GM18508 (cell line): ENCODE data around the gene EIF1AX.
"Not testable (repeated sequence)": the region's sequence is repeated elsewhere in the genome, so short reads cannot be mapped to it uniquely, and the experiment has no call there.

Experiments
- ATAC-seq: cut with Tn5 transposase; IDR thresholded peaks from one replicate; pipeline ENCODE4 v1.9.1; 2021; ENCODE audit warnings: moderate number of reproducible peaks; ENCODE audit not compliant: insufficient read depth, unreplicated experiment

EIF1AX gene, protein sequence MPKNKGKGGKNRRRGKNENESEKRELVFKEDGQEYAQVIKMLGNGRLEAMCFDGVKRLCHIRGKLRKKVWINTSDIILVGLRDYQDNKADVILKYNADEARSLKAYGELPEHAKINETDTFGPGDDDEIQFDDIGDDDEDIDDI

DNA sequence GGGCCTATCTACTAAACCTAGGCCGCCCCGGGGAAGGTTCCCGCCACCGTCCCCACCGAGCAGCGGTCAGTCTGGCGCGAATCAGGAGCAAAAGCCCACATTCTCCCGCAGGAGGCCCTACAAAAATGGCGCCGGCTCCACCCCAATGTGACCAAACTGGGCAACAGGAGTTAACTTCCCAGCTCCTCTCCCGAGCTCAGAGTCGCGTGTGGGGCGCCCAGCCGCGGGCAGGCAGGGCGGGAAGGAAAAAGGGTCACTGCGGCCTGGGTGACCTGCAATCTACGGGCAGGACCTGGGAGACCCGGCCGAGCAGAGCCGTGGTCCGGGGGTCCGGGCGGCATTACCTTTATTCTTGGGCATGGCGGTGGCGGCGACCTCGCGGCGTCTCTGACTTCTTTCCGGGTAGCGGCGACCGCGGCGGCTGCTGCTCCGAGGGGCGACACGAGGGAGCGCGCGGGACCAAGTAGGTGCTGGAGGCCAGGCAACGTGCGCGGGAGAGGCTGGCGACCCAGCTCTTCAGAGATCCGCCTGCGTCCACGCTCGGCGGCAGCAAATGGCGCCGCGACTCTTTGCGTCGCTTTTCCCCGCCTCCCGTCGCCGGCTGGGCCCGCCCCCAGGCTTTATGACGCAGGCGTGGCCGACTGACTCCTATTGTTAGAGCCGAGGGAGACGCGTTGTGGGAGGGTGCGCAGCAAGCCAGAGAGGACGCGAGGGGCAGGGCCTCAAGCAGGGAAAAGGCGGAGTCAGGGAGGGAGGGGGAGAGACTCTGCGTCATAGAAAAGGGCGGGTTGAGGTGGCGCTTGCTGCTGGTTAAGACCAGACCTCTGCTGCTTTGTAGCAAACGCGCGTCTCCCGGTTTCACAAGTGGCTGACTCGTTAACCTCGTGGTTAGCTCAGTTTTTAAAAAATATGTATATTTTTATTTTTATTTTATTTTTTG is at the start of gene EIF1AX:
Gene EIF1AX, minus strand, starts transcription at position 558 of the 940 bp plus-strand sequence. Its CDS starts 198 bp downstream, at position 360.
- peak; percentile 98 for ATAC-seq

DNA sequence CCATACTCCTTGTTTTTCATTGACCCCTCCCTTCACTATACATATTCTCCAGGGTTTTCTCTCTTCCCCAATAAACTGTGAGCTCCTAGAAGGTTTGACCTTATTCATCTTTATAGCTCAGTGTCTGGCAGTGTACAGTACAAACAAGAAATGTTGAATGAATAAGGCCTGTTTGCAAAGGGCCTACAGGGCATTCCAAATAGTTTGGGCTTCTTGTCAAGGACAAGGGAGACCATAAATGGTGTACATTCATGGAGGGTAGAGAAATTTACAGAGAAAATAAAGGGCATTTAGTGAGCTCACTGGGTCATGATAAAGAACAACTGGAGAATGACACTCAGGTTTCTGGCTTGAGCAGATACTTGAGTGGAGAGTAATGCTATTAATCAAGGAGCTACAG is 47.5 kb upstream of the EIF1AX start:
- no peak for ATAC-seq

DNA sequence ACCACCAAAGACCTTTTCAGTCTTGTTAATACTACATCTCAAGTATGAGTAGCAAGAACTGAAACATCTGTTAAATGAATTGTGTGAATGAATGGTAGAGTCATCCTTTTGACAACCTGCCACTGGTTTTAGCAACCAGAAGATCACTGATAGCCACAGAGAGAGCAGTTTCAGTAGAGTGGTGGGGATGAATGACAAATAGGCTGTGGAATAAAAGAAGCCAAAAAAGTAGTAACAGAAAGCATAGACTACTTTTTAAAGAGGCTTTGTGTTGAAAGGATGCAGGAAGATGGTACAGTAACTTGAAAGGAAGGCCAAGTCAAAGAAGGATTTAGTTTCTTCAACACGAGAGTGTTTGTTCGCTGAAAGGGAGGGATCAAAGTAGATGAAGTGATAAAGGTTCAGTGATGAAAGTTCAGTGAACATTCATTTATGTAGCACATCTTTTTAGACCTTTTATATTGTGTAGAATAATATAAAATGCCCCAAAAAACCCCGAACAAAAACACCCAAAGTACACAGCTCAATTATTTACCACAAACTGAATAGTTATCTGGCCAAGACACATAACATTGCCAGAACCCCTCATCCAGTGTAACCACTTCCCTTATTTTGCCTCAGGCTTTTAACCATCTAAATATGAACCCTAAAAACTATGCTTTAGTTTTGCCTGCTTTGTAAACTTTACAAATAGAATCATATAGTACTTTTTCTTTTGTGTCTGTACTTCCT is 40.1 kb upstream of the EIF1AX start:
- ATAC-seq, result no peak

DNA sequence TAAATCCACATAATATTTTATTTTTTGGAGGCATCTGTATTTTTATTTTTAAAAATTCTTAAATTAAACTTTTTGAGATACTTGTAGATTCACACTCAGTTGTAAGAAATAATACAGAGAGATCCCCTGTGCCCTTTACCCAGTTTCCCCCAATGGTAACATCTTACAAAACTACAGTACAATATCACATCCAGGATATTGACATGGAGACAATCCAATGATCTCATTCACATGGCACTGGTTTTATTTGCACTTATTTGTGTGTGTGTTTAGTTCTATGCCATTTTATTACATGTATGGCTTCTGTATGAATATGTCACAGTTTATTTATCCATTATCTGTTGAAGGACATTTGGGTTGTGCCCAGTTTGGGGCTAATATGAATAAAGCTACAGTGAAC is 35.5 kb upstream of the EIF1AX start:
- no peak for ATAC-seq

DNA sequence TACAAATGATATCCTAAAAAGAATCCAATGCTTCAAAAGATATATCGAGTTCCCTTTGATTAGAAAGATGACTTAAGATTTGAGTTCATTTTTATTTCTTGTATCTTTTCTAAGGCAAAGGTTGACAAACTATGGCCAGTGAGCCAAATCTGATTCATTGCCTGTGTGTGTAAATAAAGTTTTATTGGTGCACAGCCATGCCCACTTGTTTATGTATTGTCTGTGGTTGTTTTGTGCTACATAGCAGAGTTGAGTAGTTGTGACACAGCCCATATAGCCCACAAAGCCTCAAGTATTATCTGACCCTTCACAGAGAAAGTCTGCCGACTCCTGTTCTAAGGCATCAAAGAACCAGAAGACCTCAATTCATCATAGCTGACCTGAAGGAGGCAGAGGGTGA is 32.2 kb upstream of the EIF1AX start:
- no peak for ATAC-seq

DNA sequence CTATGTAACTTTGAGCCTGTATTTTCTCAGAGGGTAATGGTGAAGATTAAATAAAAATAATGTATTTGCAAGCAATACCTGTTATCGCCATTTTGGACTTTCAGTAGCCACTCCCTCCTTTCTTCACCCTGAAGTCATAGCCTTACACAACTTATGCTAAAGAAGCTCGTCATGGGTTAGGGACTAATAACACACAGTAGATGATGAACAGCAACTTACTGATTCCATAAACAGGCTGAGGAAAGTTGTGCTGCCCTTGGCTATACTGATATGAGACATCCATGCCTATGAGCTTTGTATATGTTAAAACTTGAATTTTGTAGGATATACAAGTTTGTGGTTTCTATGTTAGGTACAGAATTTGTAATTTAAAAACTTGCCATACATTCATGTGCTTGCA is 31.7 kb upstream of the EIF1AX start:
- ATAC-seq, result no peak

DNA sequence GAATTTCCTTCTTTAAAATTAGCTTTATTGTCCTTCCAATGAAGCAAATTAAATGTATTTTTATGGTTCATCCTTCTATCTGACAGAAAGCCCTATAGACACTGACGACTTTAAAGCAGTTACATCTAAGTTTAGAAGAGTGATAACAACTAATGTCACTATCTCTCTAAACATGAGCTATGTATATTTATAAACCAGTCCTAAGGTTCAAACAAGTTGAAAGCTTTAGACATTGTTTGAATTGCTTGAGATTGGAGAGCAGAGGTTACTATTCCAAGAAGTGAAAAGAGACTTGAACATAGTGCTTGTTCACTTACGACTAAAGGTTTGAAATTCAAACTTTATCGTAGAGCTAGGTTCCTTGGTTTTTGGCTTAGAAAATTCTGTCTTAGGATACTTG is 30.2 kb upstream of the EIF1AX start:
- no peak for ATAC-seq

DNA sequence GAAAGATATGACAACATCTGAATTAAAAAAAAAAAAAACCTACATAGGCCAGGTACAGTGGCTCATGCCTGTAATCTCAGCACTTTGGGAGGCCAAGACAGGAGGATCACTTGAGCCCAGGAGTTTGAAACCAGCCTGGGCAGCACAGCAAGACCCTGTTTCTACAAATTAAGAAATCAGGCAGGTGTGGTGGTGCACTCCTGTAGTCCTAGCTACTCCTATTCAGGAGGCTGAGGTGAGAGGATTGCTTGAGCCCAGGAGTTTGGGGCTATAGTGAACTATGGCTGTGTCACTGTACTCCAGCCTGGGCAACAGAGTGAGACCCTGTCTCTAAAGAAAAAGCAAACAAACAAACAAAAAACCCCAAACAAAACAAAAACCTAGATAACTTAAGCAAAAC is 20.9 kb upstream of the EIF1AX start:
- not testable (repeated sequence) for ATAC-seq

DNA sequence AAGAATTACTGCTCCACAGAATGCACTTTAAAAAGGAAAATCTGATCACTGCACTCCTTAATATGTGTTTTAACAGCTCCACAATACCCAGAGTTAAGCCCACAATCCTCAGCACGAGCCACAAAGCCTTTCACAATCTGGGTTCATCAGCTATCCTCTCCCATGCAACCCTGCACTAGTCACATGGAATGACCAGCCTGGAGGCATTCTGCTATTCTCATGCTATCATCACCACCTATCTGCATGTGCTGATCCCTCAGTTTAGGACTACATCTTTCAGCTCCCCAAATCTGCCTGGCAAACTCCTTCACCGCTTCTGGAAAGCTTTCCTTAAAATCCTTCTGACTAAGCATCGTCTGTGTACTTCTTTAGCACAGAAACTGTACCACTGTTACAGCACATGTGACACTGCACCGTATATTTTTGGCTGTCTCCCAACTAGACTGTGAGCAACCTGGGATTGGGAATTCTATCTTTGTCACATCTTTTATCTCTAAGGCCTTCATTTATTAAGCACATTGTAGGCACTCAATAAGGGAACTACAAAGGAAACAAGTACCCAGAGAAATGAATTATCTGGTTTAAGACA is 18.3 kb upstream of the EIF1AX start:
- no peak for ATAC-seq

DNA sequence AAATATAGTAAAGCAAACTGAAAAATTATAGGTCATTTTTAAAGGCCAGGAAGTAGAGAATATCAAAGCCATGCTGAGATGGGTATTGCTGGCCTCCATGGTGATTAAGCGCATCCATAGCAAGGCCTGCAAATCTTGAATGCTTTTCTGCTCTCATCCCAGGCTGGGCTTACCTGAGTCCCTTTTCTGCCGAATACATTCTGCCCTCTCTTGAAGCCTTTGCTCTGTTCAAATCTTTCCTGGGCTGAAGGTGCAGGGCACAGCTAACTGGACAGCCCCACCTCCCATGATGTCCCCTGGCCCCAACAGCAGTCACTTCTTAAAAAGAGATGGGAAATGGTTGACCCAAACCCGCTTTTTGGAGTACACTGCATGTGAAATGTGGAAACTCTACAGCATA is 10.1 kb upstream of the EIF1AX start:
- ATAC-seq, result no peak

DNA sequence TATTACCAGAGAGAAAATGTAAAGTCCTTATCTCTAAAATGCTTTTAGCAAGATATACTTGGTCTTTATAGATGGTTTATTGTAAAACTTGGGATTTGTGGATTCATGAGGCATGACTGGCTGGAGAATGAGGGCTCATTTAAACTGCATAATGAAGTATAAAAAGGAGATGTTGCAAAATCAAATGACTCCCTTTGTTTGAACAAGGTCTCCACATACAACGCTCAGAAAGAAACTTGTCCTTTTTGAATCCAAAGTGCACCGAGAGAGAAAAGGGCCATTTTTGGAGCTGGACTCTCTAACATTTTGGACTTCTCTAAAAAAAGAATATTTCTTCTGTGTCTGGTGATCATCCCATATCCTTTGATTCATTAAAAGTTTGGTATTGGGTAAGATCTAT is 7.7 kb upstream of the EIF1AX start:
- ATAC-seq, result no peak

DNA sequence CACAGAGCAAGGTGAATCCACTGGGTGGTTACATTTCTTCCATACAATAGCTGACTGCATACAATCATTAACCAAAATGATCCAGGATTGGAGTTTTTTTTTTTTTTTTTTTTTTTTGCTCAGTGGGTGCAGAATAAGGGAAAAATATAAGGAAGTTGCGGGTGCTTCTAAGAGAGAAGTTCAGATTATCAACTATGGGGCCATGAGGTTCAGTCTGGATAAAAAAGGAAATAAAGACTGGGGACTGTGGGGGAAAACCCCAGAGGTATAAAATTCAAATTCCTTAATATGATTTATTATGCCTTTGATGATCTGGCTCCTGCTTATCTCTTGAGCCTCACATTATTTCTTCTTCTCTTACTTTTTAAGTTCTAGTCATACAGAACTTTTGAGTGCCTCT is 5.9 kb upstream of the EIF1AX start:
- no peak for ATAC-seq

DNA sequence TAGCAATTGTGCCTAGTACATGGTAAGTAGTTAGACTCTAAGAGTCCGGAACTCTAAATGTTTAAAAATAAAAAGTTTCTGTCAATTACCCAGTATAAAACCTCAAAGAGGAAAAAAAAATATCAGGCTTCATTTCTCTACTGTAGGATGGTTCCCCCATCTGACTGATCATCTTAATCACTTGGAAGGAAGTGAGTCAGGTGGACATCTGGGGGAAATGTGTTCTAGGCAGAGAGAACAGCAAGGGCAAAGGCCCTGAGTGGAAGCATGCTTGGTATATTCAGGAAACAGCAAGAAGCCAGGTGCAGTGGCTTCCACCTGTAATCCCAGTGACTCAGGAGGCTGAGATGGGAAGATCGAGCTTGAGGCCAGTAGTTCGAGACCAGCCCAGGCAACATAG is 2.9 kb upstream of the EIF1AX start:
- no peak for ATAC-seq

DNA sequence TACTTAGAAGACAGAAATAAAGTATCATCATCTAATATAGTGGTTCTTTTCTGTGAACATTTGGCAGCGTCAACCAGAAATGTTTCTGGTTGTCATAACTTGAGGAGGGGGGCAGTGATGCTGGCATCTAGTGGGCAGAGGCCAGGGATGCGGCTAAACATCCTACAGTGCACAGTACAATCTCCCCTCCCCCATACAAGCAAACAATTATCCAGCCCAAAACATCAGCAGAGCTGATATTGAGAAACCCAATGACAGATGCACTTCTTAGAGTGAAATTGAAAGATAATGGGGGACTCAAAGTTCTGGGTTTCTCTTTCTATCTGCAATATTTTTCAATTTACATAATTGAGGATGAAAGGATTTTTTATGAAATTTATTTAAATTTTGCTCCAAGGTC is 1.9 kb upstream of the EIF1AX start:
- ATAC-seq, result no peak

DNA sequence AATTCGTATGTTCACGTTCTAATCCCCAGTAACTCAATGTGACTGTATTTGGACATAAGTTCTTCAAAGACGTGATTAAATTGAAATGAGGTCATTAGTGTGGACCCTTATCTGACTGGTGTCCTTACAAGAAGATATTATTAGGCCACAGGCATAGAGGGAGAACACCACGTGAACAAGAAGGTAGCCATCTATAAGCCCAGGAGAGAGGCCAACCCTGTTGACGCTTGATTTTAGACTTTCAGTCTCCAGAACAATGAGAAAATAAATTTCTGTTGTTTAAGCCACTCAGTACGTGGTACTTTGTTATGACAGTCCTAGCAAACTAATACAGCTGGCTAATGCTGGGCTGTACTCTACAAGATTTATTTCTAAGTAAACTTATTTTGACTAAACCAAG is 1.5 kb upstream of the EIF1AX start:
- no peak for ATAC-seq

DNA sequence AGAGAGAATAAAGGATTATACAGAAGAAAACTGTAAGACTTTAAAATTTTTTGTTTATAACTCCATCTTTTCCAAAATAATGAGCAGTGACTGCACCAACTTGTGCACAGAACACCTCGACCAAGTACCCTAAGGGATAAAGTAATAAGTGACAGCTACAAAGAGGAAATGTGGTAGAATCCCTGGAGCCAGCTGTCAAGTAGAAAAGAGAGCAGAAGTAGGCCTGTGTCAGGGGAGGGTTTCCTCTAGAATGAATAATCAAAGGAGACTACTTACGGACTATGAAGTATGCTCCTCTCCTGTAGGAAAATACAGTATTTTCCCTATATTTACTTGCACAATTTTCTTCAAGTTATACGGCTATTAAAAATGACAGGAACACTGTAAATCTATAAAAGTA is 1.2 kb downstream of the EIF1AX start:
- ATAC-seq, result no peak

DNA sequence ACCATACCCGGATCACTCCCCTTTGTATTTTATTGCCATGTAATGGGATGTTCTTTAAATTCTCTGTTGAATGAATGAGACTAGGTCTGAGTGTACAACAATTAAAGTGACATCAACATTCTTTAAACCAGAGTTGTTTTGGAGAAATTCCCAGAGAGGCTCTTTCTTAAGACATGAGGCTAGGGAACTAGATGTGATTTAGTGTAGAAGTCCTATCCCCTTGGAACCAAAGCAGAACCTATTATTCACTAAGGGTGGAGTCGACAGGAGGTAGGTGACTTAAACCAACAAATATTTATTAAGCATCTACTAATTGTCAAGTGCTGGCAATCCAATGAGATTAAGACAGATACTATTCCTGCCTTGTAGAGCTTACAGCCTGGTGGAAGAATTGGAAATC is 1.7 kb downstream of the EIF1AX start:
- no peak for ATAC-seq

DNA sequence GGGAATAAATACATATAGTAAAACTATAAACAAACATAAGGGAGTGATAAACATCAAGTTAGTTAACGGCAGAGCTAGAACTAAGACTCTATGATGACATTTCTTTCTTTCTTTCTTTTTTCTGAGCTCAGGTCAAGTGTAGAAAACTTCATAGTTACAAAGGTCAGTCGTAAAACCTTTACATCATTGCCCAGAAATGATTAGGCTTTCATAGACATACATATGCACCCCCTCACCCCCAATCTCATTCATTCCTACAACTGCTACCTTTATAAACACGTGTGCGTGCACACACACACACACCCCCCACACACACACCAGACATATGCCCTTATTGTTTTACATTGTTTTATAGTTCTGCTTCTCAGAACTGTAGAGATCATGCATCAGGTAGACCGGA is 5.7 kb downstream of the EIF1AX start:
- no peak for ATAC-seq

DNA sequence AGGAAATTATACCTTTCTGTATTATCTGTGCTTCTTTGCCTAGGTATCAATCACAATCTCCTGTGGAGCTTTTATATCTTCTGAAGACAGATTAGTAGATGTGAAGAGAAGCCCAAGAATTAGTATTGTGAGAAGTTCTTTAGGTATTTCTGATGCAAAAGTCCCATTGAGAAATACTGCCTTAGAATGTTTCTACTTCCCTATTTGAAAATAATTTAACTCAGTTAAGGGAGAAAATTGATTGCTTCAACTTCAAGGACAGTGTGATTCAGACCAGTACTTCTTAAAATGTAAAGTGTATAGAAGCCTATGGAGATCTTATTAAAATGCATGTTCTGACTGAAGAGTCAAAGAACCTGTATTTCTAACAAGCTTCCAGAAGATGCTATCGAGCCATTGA is 9.0 kb downstream of the EIF1AX start:
- no peak for ATAC-seq

DNA sequence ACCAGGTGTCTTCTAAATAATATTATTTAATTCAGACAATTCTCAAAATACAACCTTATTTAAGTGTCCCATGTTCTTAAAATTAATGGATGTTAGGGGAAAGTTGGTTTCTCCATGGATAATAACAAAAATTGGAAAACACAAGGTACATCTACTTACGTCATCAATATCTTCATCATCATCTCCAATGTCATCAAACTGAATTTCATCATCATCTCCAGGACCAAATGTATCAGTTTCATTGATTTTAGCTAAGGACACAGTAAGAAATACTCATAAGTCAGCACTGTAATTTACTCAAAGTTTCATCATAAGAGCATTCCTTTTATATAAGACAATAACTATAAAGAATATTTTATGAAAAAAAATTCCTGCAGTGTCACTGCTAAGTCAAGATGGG is 11.3 kb downstream of the EIF1AX start:
- no peak for ATAC-seq

DNA sequence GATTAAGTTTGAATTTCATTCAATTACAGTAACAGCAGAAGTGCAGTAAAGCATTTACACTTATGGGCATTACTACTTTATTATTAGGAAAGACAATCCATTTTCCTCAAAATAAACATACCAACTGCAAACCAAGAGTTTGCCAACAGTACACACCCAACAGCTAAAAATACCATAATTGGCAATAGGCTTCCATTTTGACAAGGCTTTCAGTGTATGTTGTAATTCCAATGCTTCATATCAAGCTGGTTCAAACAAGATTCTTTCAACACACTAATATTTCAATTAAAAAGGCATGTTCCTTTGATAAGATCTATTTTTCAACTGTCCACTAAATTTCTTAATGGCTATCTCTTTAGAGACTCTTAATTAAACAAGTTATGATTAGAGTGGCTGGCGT is 12.1 kb downstream of the EIF1AX start:
- ATAC-seq, result no peak
